ENCODE measurements around the gene SAMHD1.

The SAMHD1 gene

GRCh38 chr20:36957875-36958667 is 6.6 kb upstream of the SAMHD1 start:
- H3K9me3 Mint-ChIP-seq = peaks cover 16% of the 10 kb centered on the region
- no peak overlapping the region for H3K27ac Mint-ChIP-seq
- H3K4me1 Mint-ChIP-seq = peaks cover 5% of the 10 kb centered on the region
- no peak for TF ChIP-seq CTCF (IDR thresholded peaks at IDR 0.05; ENCODE audit: unreplicated experiment in 3 of 3)
- no peaks in the 10 kb centered on the region for H3K27me3 Mint-ChIP-seq (ENCODE audit: low read depth)
- H3K4me3 Mint-ChIP-seq = no peak overlapping the region
- peaks cover 5% of the 10 kb centered on the region for H3K36me3 Mint-ChIP-seq (ENCODE audit: low read depth)

GRCh38 chr20:36956674-36957073 is 5.2 kb upstream of the SAMHD1 start:
- no peak for TF ChIP-seq CTCF (IDR thresholded peaks at IDR 0.05; ENCODE audit: unreplicated experiment in 3 of 3)
- no peaks in the 10 kb centered on the region for H3K27me3 Mint-ChIP-seq (ENCODE audit: low read depth)
- H3K4me3 Mint-ChIP-seq = no peak overlapping the region
- no peaks in the 10 kb centered on the region for H3K36me3 Mint-ChIP-seq (ENCODE audit: low read depth)
- peaks cover 5% of the 10 kb centered on the region for H3K9me3 Mint-ChIP-seq
- H3K4me1 Mint-ChIP-seq = peaks cover 8% of the 10 kb centered on the region
- no peak overlapping the region for H3K27ac Mint-ChIP-seq

GRCh38 chr20:36956016-36956415 is 4.5 kb upstream of the SAMHD1 start:
- peaks cover 5% of the 10 kb centered on the region for H3K9me3 Mint-ChIP-seq
- no peak overlapping the region for H3K4me3 Mint-ChIP-seq
- TF ChIP-seq CTCF (IDR thresholded peaks at IDR 0.05; ENCODE audit: unreplicated experiment in 3 of 3) = no peak
- H3K27ac Mint-ChIP-seq = no peak overlapping the region
- H3K27me3 Mint-ChIP-seq (ENCODE audit: low read depth) = peaks cover 3% of the 10 kb centered on the region
- peaks cover 11% of the 10 kb centered on the region for H3K4me1 Mint-ChIP-seq
- no peaks in the 10 kb centered on the region for H3K36me3 Mint-ChIP-seq (ENCODE audit: low read depth)

- Mint-ChIP-seq H3K27ac (peak overlapping the region; percentile 70 to 90 (median 71)), H3K36me3 (ENCODE audit: low read depth) (no peaks in the 10 kb centered on the region), H3K4me1 (peaks cover 22% of the 10 kb centered on the region), H3K9me3 (no peaks in the 10 kb centered on the region), H3K27me3 (ENCODE audit: low read depth) (peaks cover 17% of the 10 kb centered on the region), H3K4me3 (peak overlapping the region; percentile 94 to 97 (median 97))
- TF ChIP-seq CTCF (IDR thresholded peaks at IDR 0.05; ENCODE audit: unreplicated experiment in 3 of 3) = no peak
These were observed 651 bp upstream of the SAMHD1 start for GRCh38 chr20:36951979-36952738.

- H3K36me3 Mint-ChIP-seq (ENCODE audit: low read depth) = no peaks in the 10 kb centered on the region
- peaks cover 27% of the 10 kb centered on the region for H3K4me1 Mint-ChIP-seq
- no peak overlapping the region for H3K27ac Mint-ChIP-seq
- no peaks in the 10 kb centered on the region for H3K9me3 Mint-ChIP-seq
- H3K27me3 Mint-ChIP-seq (ENCODE audit: low read depth) = peaks cover 19% of the 10 kb centered on the region
- H3K4me3 Mint-ChIP-seq = peak overlapping the region; percentile 94 to 97 (median 97)
- TF ChIP-seq CTCF (IDR thresholded peaks at IDR 0.05; ENCODE audit: unreplicated experiment in 3 of 3) = no peak
These were observed 902 bp downstream of the SAMHD1 start for GRCh38 chr20:36950414-36951197.

Data from nephron (organoid).